Motor neuron (in vitro differentiated cells): Measurements from ENCODE around the gene CLDN17. TPM values are rescaled to one million over a fixed set of nuclear protein-coding genes. Genes with fewer than 3 reads are reported as not detected.
A peak's percentile ranks its signal among the peaks of the same experiment; 100 is the strongest.

Experiments
- ATAC-seq, 8 experiments: fragments of 200-7000 bp; cut with Tn5 transposase; replicated peaks in 6 of 8; 2 replicates each; pipeline ENCODE4 v1.8.0; 2021; ENCODE audit warnings: mild to moderate bottlenecking in 8 of 8, moderate library complexity in 8 of 8
- H3K27ac ChIP-seq, 2 donors: fragments of 250-450 bp; sonication (Bioruptor Pico); 2 replicates each; pipeline ENCODE4 v1.9.0; 2021; ENCODE audit warnings: antibody characterized with exemption in 2 of 2, mild to moderate bottlenecking in 2 of 2, moderate library complexity in 1 of 2
- H3K4me1 ChIP-seq, 2 donors: fragments of 250-450 bp; sonication (Bioruptor Pico); replicated peaks in 1 of 2; 2 replicates each; pipeline ENCODE4 v1.6.1; 2021; ENCODE audit warnings: antibody characterized with exemption in 2 of 2, mild to moderate bottlenecking in 2 of 2, moderate library complexity in 1 of 2
- H3K4me3 ChIP-seq, 5 donors: fragments of 250-450 bp; sonication (Bioruptor Pico); 2 replicates each; pipeline ENCODE4 v1.9.0; 2021; ENCODE audit warnings: antibody characterized with exemption in 5 of 5, mild to moderate bottlenecking in 5 of 5, moderate library complexity in 4 of 5
- WGBS, 10 experiments: fragments of 450-650 bp; shearing (Covaris generic); methylation state at CpG; one replicate each; pipeline ENCODE4 v1.0.0; 2022; 5-methylcytosine and 5-hydroxymethylcytosine counted together
- in situ Hi-C, 9 experiments: fragments of 400-800 bp; cut with MboI; loops; one replicate each; pipeline ENCODE4 v1.15.0; 2021; ENCODE audit warnings: low sequenced_read_pairs in 9 of 9, low pct_unique_long_range_greater_than_20kb in 2 of 9; ENCODE audit not compliant: unreplicated experiment in 9 of 9
- total RNA-seq, 8 experiments: library from RNA; unstranded; fragments of 300-600 nt; gene quantifications; 2 replicates each; pipeline versions ENCODE4 v1.2.3 to v1.2.4, GENCODE V29; 2022

Gene CLDN17
- total RNA-seq, 8 experiments from 2014 or later, result 0.38 TPM; not detected in 6

DNA sequence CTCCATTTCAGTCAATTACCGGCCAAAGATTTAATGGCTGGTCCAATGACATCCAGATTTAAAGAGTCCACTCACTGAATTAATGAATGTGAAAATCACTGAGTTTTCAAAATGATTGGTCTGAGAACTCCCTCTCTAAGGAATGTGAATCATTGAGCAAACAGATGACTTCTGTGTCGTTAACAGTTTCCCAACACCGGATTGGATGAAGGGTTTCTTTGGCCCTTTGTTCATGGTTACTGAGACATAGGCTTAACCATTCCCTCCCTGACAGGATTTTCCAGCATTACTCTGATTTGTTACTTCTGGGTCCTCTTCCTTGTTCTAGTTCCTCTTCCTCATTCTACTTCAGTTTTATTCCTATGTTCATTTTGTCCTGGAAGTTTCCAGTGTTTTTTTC is 1.5 kb upstream of the CLDN17 start:
- ATAC-seq, result no peak
- peaks cover 0 to 2% of the 10 kb centered on the region in 2 donors for H3K4me1 ChIP-seq
- H3K4me3 ChIP-seq, result no peak overlapping the region
- in situ Hi-C loops, result no loop called here
- 26 to 100% (median 80%) methylated on average over 1 to 3 of the region's 3 CpGs; no CpG with 5 or more reads in 1 of the 10 experiments for WGBS, 10 experiments
- H3K27ac ChIP-seq, result no peak overlapping the region

DNA sequence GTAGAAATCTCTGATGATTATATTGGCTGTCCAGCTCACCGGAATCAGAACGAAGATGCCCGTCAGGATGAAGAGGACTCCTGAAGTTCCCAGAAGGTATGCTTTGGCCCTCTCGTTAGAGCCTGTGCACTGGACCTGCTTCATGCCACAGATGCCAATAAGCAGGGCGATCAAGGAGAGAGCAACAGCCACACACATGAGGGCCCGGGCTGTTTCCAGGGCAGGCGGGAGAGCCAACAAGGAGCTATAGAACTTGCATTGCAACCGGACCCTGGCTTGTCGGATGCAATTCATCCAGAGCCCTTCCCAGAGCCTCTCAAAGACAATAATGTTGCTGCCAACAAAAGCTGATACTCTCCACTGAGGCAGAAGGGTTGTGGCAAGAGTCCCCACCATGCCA is 434 bp downstream of the CLDN17 start:
- no peak overlapping the region for H3K4me3 ChIP-seq
- 18 to 100% (median 92%) methylated on average over 1 to 7 of the region's 9 CpGs; no CpG with 5 or more reads in 2 of the 10 experiments for WGBS, 10 experiments
- peaks cover 0 to 2% of the 10 kb centered on the region in 2 donors for H3K4me1 ChIP-seq
- in situ Hi-C loops, result no loop called here
- no peak for ATAC-seq
- H3K27ac ChIP-seq, result no peak overlapping the region

DNA sequence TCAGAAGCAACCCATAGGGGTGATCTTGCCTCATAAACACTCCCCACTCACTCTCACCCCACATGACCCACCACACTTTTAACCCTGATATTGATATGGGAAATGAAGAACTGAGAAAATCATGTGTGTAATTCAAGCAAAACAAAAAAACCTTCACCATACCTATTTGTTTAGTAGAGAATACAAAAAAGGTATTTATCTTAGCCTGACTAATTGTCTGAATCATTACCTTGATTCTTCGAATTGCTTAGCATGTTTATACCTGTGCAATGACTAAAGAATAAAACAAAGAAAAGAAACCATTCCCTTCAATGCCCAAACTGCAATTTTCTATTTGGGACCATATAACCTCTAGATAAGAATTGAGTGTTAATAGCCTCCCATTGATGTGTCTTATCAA is 1.8 kb downstream of the CLDN17 start:
- WGBS, 10 experiments, result 0 to 100% (median 83%) methylated on average over 1 of the region's 1 CpG

DNA sequence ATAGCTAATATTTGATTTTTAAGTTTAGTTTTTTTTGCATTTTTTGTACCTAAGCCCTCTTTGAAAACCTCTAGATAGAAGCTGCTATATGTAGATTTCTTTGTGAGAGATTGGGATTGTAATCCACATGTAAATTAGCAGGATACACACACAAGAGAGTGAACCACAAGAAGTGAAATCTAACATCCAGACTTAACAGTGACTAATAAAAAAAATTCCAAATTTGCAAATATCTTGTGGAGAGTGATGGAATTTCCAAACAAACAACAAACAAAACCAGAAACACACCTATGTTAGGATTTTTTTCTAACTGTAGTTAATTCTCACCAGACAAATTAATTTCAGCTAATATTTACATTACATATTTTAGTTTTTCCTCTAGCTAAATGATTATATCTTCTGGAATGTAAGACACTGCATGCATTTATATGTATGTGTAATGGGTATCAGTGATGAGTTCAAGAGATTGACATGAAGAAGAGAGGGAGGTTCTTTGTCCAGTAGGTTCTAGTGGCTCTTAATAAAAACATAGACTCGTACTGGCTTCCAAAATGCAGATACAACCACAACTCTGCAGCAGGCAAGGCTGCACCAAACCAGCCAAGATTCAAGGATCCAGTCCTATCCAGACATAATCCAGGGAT is 12.8 kb downstream of the CLDN17 start:
- Histone ChIP-seq H3K27ac (no peak overlapping the region), H3K4me3 (no peak overlapping the region), H3K4me1 (no peaks in the 10 kb centered on the region)
- in situ Hi-C loops, result no loop called here
- 0 to 75% (median 60%) methylated on average over 1 of the region's 1 CpG; no CpG with 5 or more reads in 3 of the 10 experiments for WGBS, 10 experiments
- ATAC-seq, result no peak

More for the DNA sequence above, 1.8 kb downstream of the CLDN17 start:
- Histone ChIP-seq H3K4me3 (no peak overlapping the region), H3K4me1 (peaks cover 0 to 2% of the 10 kb centered on the region in 2 donors), H3K27ac (no peak overlapping the region)
- in situ Hi-C loops, result no loop called here
- ATAC-seq, result no peak

DNA sequence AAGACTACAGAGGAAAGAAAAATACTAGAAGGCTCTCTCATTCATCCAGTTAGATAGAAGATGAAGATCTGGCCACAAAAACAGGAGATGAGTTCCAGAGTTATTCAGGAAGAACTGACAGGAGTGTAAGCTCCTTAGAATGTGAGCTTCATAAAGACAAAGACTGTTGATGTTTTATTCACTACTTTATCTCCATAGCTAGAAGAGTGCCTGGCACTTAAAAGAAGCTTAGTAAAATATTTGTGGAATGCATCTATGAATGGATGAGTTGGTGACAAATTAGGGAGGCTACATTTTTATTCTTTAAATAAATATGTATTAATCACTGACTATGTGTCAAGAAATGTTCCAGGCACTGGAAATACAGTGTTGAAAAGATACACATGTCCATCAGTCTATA is 13.8 kb downstream of the CLDN17 start:
- H3K27ac ChIP-seq, result no peak overlapping the region
- no peak for ATAC-seq
- H3K4me3 ChIP-seq, result no peak overlapping the region
- in situ Hi-C loops, result no loop called here
- H3K4me1 ChIP-seq, result no peaks in the 10 kb centered on the region

DNA sequence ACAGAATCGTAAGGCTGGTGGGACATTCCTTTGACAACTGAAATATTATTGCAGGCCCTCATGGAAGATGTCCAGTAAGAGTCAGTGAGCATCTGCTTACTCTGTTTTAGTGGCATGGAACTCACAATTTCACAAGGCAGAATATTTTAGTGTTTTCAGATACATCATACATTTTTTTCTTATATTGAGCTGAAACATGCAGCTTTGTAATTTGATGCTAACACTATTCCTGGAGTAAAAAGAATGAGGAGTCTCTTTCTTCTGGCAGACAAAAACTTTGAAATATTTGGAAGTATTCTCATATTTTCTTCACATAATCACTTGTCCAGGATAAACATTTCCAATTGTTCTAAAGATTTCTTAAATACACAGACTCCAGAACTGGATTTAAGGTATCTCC is 17.7 kb downstream of the CLDN17 start:
- H3K27ac ChIP-seq, result no peak overlapping the region
- no peak overlapping the region for H3K4me3 ChIP-seq
- no peak for ATAC-seq
- 0 to 100% (median 73%) methylated on average over 1 of the region's 1 CpG; no CpG with 5 or more reads in 2 of the 10 experiments for WGBS, 10 experiments
- no peaks in the 10 kb centered on the region for H3K4me1 ChIP-seq
- in situ Hi-C loops, result no loop called here

DNA sequence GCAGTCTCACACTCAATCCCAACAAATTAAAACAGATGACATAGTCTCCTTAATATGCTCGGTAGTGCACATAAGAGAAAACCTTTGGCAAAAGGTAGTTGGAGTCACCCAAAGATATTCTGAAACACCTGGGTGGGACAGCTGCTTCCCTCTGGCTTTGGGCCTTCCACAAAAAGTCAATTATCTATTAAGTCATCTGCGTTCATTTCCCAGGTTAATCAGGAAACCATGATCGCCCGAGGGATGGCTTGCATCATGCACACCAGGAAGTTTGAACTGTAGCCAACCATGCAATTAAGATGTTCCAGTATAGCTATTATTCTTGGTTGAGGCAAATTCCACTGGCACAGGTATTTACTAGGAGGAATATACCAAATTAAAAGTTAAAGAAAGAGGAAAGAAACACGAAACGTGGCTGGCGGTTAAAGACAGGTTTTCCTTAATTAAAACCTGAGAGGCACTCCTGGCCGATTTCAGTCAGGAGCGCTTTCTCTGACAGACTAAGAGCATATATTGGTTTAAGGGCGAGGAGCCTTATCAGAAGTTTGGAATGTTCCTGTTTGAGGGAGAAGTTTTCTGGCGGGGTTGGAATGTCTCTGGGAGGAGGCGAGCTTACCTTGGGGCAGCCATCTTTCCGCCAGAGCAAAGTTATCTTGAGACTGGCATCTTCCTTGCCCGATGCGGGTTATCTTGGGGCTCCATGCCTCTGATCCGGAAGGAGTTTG is 19.9 kb downstream of the CLDN17 start:
- no peak overlapping the region for H3K4me3 ChIP-seq
- no peak for ATAC-seq
- H3K27ac ChIP-seq, result no peak overlapping the region
- WGBS, 10 experiments, result 33 to 100% (median 93%) methylated on average over 1 to 13 of the region's 16 CpGs
- H3K4me1 ChIP-seq, result no peaks in the 10 kb centered on the region
- in situ Hi-C loops, result no loop called here

DNA sequence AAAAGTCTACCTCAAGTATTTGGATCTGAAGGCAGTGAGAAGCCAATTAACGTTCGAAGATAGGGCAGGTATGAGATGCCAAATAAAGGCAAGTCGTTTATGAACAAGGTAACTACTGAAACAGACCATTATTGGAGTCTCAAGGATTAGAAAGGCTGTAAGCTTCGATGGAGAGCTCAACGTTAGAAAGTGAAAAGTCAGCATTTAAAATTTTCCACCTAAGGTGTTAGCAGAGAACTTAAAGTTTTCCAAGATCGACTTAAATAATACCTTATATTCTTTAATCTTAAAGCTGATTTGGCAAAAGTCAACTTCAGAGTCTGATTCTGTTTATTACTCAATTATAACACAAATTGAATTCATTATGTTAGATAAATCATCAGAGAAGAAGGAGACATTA is 28.1 kb downstream of the CLDN17 start:
- 7 to 100% (median 70%) methylated on average over 2 to 6 of the region's 6 CpGs for WGBS, 10 experiments
- no peak overlapping the region for H3K27ac ChIP-seq
- no peak for ATAC-seq
- peaks cover 0 to 20% of the 10 kb centered on the region in 2 donors for H3K4me1 ChIP-seq
- H3K4me3 ChIP-seq, result no peak overlapping the region
- in situ Hi-C loops, result no loop called here

DNA sequence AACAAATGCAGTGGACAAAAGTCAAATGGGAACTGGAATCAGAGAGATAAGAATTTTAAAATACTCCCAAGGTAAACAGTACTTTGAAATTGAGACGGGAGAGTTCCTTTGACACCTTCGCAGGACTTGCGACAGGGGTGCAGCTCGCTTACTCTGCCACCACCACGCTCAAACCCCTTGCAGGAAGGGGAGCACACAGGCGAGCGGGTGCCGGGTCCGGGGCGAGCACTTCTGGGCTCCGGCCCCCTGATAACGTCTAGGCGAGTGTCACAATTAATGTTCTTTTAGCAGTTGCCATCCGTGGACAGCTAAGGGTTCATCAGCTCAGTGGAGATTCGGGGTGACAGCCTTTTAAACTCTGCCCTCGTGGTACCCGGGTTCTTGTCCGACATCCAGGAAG is 37.4 kb downstream of the CLDN17 start:
- in situ Hi-C loops, result no loop called here
- H3K27ac ChIP-seq, result no peak overlapping the region
- H3K4me3 ChIP-seq, result no peak overlapping the region
- no peaks in the 10 kb centered on the region for H3K4me1 ChIP-seq
- 13 to 100% (median 77%) methylated on average over 1 to 13 of the region's 18 CpGs; no CpG with 5 or more reads in 2 of the 10 experiments for WGBS, 10 experiments
- no peak for ATAC-seq

DNA sequence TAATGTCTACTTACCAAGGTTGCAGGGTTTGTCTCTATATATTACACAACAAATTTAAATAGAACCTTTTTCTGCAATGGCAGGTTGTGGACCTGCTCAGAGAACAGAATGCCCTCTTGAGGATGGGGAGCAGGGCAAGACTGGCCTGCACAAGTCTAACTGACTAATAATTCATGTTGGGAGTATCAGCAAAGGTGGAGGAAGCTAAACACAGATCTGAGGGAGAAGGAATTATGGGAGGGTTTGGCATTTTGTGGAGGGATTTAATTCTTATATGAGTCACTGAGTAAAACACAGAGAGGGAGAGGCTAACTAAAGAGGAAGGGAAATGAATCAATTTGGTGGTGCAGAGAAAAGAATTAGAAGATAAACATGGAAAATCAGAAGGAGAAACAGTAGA is 40.0 kb downstream of the CLDN17 start:
- no peak overlapping the region for H3K4me3 ChIP-seq
- H3K27ac ChIP-seq, result no peak overlapping the region
- ATAC-seq, result peak in 4 of 8 experiments; percentile 30 to 70 (median 34)
- in situ Hi-C loops, result no loop called here
- no peaks in the 10 kb centered on the region for H3K4me1 ChIP-seq

DNA sequence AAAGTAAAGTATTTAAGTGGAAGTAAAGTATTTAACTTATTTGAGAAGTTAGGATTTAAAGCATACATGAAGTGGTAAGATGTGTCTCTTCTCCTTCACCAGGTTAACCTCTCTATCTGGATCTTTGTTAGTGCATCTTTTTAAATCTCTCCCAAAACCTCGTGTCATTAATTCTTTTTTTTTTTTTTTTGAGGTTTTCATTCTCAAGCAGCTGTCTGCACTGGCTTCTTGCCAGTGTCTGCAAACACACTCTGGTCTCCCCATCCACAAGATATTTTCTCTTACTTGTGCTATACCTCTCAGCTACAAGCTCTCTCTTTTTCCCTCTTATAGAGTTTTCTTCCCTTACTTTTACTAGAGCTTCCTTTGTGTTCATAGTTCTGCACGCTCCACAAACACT is 49.0 kb downstream of the CLDN17 start:
- WGBS, 10 experiments, result 0 to 86% (median 37%) methylated on average over 1 to 2 of the region's 2 CpGs; no CpG with 5 or more reads in 1 of the 10 experiments
- in situ Hi-C loops, result no loop called here
- no peak for ATAC-seq

DNA sequence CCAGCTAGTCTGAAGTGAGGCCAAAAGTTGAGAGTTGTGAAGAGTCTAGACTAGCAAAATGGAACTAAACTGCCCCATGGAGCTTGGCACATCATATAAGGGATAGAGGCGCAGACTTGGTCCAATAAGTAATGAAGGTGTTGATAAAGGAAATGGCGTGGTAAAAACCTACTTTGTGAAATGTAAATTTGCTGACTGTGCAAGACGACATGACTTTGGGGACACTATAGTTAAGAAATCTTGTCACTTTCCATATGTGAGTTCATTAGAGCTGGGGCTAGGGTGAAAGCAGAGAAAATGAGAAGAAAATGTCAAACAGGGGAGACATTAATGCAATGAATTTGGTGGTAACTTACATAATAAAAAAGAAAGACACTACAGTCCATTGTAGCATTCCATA is 50.1 kb downstream of the CLDN17 start:
- Histone ChIP-seq H3K4me1 (no peaks in the 10 kb centered on the region), H3K4me3 (no peak overlapping the region), H3K27ac (no peak overlapping the region)
- ATAC-seq, result no peak
- in situ Hi-C loops, result no loop called here
- 14 to 100% (median 91%) methylated on average over 2 to 3 of the region's 3 CpGs; no CpG with 5 or more reads in 1 of the 10 experiments for WGBS, 10 experiments

More for the DNA sequence above, 49.0 kb downstream of the CLDN17 start:
- Histone ChIP-seq H3K4me1 (no peaks in the 10 kb centered on the region), H3K27ac (no peak overlapping the region), H3K4me3 (no peak overlapping the region)
